Suppressor macrophage (primary cell): ENCODE measurements around the gene NGRN.
A peak's percentile ranks its signal among the peaks of the same experiment; 100 is the strongest.

Experiments used
- DNase-seq, 4 experiments: peaks; one replicate each; pipeline ENCODE4 v3.0.0-alpha.2; 2020 to 2022
- total RNA-seq, 17 experiments: gene quantifications; one replicate each; lab custom pipeline; 2026; ENCODE audit warnings: mixed read lengths in 6 of 17, inconsistent platforms in 3 of 17; lab: John Stamatoyannopoulos, UW

The NGRN gene
- 3.2 to 13.7 (median 8.5) reads per million in 17 experiments for total RNA-seq

- peak; percentile 90 to 95 (median 93) for DNase-seq
These were observed at the start of gene NGRN for GRCh38 chr15:90265271-90266060. TSS of gene NGRN (plus strand) at chr15:90265672. CDS start at chr15:90265713, 41 bp downstream.

- DNase-seq = no peak
These were observed 47.6 kb upstream of the NGRN start for GRCh38 chr15:90217671-90218394.

- peak; percentile 44 to 78 (median 58) for DNase-seq
These were observed 45.9 kb upstream of the NGRN start for GRCh38 chr15:90219421-90220141.

- DNase-seq = peak; percentile 67 to 85 (median 79)
These were observed 44.1 kb upstream of the NGRN start for GRCh38 chr15:90221246-90221900.

GRCh38 chr15:90222547-90222946 lies 42.9 kb upstream of the NGRN start:
- DNase-seq = peak in 2 of 4 experiments; percentile 23 to 30

- no peak for DNase-seq
These were observed 41.9 kb upstream of the NGRN start for GRCh38 chr15:90223441-90224165.

- no peak for DNase-seq
These were observed 40.4 kb upstream of the NGRN start for GRCh38 chr15:90225047-90225446.

GRCh38 chr15:90225504-90226234 lies 39.8 kb upstream of the NGRN start:
- DNase-seq = no peak

- DNase-seq = no peak
These were observed 38.1 kb upstream of the NGRN start for GRCh38 chr15:90227336-90227735.

GRCh38 chr15:90227816-90228772 lies 37.4 kb upstream of the NGRN start:
- DNase-seq = no peak

- DNase-seq = no peak
These were observed 36.5 kb upstream of the NGRN start for GRCh38 chr15:90228960-90229359.

- DNase-seq = no peak
These were observed 35.4 kb upstream of the NGRN start for GRCh38 chr15:90230071-90230494.

- no peak for DNase-seq
These were observed 34.9 kb upstream of the NGRN start for GRCh38 chr15:90230610-90231009.

GRCh38 chr15:90231028-90232017 lies 34.1 kb upstream of the NGRN start:
- DNase-seq = peak; percentile 91 to 95 (median 92)

- no peak for DNase-seq
These were observed 33.3 kb upstream of the NGRN start for GRCh38 chr15:90232196-90232595.

GRCh38 chr15:90232941-90233386 lies 32.5 kb upstream of the NGRN start:
- DNase-seq = no peak

GRCh38 chr15:90233387-90234095 lies 31.9 kb upstream of the NGRN start, which contains the start of gene CIB1:
TSS of gene CIB1 (minus strand) at chr15:90233941. CDS start at chr15:90233885, 56 bp downstream.
- peak; percentile 99 to 100 (median 100) for DNase-seq
